Prostate gland (tissue), 2 donors: Measurements from ENCODE around the gene SLAMF6. TPM values are rescaled to one million over a fixed set of nuclear protein-coding genes. Genes with fewer than 3 reads are reported as not detected.
"Not testable (repeated sequence)": the region's sequence is repeated elsewhere in the genome, so short reads cannot be mapped to it uniquely, and the experiment has no call there.

Source experiments
- DNase-seq: peaks from one replicate; pipeline ENCODE4 v3.0.0-alpha.2; 2019; ENCODE audit warnings: low spot score
- H3K27ac ChIP-seq, 2 donors: fragments of 200-600 bp; sonication (generic); 2 replicates each; pipeline ENCODE4 v1.5.1; 2017 to 2019
- H3K27me3 ChIP-seq: fragments of 200-600 bp; sonication (generic); replicated peaks from 2 replicates; pipeline ENCODE4 v1.5.1; 2019; ENCODE audit not compliant: insufficient read depth
- H3K36me3 ChIP-seq, 2 donors: fragments of 200-600 bp; sonication (generic); 1 replicate in 1 of 2; 2 replicates in 1 of 2; pipeline versions ENCODE4 v1.5.1 to v1.8.1; 2017 to 2019
- H3K4me1 ChIP-seq: fragments of 200-600 bp; sonication (generic); replicated peaks from 2 replicates; pipeline ENCODE4 v1.5.1; 2019
- H3K4me3 ChIP-seq, 2 donors: fragments of 200-600 bp; sonication (generic); 2 replicates each; pipeline ENCODE4 v1.5.1; 2017 to 2019
- H3K9me3 ChIP-seq: fragments of 200-600 bp; sonication (generic); 2 replicates; pipeline ENCODE4 v1.5.1; 2017
- POLR2A ChIP-seq: fragments of 450-650 bp; IDR thresholded peaks from one replicate; pipeline ENCODE4 v1.6.1; 2016; ENCODE audit warnings: antibody characterized with exemption, mild to moderate bottlenecking
- POLR2AphosphoS5 ChIP-seq: sonication (generic); formaldehyde crosslinking; IDR thresholded peaks from one replicate; pipeline ENCODE4 v1.6.1; 2017; ENCODE audit warnings: antibody characterized with exemption
- WGBS: methylation state at CpG from one replicate; pipeline ENCODE4 v1.1.5; 2018; 5-methylcytosine and 5-hydroxymethylcytosine counted together
- intact Hi-C: fragments of 100-400 bp; cut with DNase I; formaldehyde crosslinking; loops from one replicate; pipeline ENCODE4 v1.14.2; 2022
- total RNA-seq, 2 donors: library from RNA; depleted of rRNA; stranded (reverse); fragments of >200 nt; gene quantifications; one replicate each; pipeline ENCODE4 v1.1.0, GENCODE V29; 2016
- TF ChIP-seq, protein P1 (sequence below), 4 experiments: fragments of 200-600 bp in 2 of 4; fragments of 450-650 bp in 2 of 4; sonication (generic) in 2 of 4; IDR thresholded peaks; 1 replicate in 3 of 4; 2 replicates in 1 of 4; pipeline ENCODE4 v1.5.1; 2016 to 2019; ENCODE audit warnings: antibody characterized with exemption in 4 of 4, mild to moderate bottlenecking in 2 of 4, moderate library complexity in 2 of 4

SLAMF6 gene
- total RNA-seq, 2 donors from 2014 or later = 0.64 to 1.4 TPM

DNA sequence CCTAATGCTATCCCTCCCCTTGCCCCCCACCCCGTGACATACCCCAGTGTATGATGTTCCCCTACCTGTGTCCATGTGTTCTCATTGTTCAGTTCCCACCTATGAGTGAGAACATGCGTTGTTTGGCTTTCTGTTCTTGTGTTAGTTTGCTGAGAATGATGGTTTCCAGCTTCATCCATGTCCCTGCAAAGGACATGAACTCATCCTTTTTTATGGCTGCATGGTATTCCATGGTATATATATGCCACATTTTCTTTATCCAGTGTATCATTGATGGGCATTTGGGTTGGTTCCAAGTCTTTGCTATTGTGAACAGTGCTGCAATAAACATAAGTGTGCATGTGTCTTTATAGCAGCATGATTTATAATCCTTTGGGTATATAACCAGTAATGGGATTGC, 734 bp upstream of the SLAMF6 start:
- H3K4me3 ChIP-seq, DNase-seq, H3K36me3 ChIP-seq, H3K4me1 ChIP-seq, intact Hi-C loops, H3K9me3 ChIP-seq, H3K27me3 ChIP-seq, H3K27ac ChIP-seq: not testable (repeated sequence)
- WGBS = 90% methylated on average over 2 of the region's 2 CpGs

DNA sequence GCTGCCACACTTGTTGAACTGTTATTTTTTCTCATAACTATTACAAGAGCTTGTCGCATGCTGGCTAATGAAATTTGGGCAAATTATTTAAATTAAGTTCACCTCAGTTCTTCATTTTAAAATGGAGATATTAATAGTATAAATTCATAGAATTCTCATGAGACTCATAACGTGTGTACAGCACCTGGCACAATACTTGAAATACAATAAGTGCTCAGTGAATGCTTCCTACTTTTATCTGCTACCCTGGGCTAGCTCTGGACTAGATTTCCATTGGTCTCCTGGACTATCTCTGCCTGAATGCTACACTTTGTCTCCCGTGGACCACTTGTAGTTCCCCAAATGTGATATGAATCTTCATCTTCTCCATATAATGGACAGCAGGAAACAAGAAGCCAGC, 919 bp downstream of the SLAMF6 start:
- no peak for TF ChIP-seq POLR2A
- no peak for TF ChIP-seq POLR2AphosphoS5
- TF ChIP-seq, protein P1, sequence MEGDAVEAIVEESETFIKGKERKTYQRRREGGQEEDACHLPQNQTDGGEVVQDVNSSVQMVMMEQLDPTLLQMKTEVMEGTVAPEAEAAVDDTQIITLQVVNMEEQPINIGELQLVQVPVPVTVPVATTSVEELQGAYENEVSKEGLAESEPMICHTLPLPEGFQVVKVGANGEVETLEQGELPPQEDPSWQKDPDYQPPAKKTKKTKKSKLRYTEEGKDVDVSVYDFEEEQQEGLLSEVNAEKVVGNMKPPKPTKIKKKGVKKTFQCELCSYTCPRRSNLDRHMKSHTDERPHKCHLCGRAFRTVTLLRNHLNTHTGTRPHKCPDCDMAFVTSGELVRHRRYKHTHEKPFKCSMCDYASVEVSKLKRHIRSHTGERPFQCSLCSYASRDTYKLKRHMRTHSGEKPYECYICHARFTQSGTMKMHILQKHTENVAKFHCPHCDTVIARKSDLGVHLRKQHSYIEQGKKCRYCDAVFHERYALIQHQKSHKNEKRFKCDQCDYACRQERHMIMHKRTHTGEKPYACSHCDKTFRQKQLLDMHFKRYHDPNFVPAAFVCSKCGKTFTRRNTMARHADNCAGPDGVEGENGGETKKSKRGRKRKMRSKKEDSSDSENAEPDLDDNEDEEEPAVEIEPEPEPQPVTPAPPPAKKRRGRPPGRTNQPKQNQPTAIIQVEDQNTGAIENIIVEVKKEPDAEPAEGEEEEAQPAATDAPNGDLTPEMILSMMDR (IDR thresholded peaks at IDR 0.05) = no peak
- WGBS = 54% methylated on average over 3 of the region's 3 CpGs
- no peaks in the 10 kb centered on the region for H3K27me3 ChIP-seq
- H3K4me3 ChIP-seq = no peak overlapping the region
- H3K4me1 ChIP-seq = no peaks in the 10 kb centered on the region
- no peaks in the 10 kb centered on the region for H3K9me3 ChIP-seq
- intact Hi-C loops = no loop called here
- no peaks in the 10 kb centered on the region for H3K36me3 ChIP-seq
- DNase-seq = no peak
- H3K27ac ChIP-seq = no peak overlapping the region

DNA sequence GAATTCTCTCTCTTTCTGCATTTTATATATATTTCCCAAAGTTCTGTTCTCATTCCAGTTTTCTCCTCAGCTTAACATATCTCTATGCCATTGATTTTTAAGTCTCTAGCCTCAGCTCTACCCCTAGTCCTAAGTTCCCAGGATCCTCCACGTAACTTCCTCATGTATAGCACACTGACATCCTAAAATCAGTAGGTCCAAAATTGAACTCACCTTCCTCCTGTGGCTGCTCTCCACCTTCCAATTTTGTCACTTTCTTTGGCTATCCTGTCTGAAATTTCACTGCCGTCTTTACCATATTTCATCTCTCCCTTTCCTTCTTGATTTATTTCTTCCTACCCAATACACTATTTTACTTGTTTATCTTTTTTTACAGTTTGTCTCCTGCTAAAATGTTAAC, 1.5 kb downstream of the SLAMF6 start:
- H3K9me3 ChIP-seq = no peaks in the 10 kb centered on the region
- H3K4me3 ChIP-seq = no peak overlapping the region
- WGBS = 65% methylated on average over 2 of the region's 2 CpGs
- no peak overlapping the region for H3K27ac ChIP-seq
- H3K36me3 ChIP-seq = no peaks in the 10 kb centered on the region
- DNase-seq = no peak
- intact Hi-C loops = no loop called here
- H3K27me3 ChIP-seq = no peaks in the 10 kb centered on the region
- H3K4me1 ChIP-seq = no peaks in the 10 kb centered on the region
- TF ChIP-seq POLR2A (no peak), POLR2AphosphoS5 (no peak)
- TF ChIP-seq, protein P1 (IDR thresholded peaks at IDR 0.05) = no peak

DNA sequence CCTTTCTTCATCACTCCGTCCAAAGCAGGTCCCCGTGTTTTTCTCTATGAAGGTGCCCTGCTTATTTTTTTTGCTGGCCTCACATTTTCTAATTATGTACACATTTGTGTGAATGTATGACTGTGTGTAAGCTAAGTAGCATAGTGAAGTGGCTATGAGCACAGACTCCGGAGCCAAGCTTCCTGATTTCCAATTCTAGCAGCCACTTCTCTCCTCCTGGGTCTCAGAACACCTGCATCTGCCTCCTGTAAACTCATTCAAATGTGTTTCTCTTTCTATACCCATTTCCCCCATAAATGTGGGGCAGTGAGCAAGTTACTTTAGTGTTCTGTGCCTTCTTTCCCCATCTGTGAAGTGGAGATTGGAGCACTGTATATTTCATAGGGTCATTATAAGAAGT, 2.1 kb downstream of the SLAMF6 start:
- WGBS = 52% methylated on average over 3 of the region's 3 CpGs
- H3K27me3 ChIP-seq = no peaks in the 10 kb centered on the region
- H3K36me3 ChIP-seq = no peaks in the 10 kb centered on the region
- DNase-seq = no peak
- no peak overlapping the region for H3K4me3 ChIP-seq
- H3K9me3 ChIP-seq = no peaks in the 10 kb centered on the region
- no peaks in the 10 kb centered on the region for H3K4me1 ChIP-seq
- intact Hi-C loops = no loop called here
- TF ChIP-seq, protein P1 (IDR thresholded peaks at IDR 0.05) = no peak
- no peak for TF ChIP-seq POLR2A
- TF ChIP-seq POLR2AphosphoS5 = no peak
- H3K27ac ChIP-seq = no peak overlapping the region

DNA sequence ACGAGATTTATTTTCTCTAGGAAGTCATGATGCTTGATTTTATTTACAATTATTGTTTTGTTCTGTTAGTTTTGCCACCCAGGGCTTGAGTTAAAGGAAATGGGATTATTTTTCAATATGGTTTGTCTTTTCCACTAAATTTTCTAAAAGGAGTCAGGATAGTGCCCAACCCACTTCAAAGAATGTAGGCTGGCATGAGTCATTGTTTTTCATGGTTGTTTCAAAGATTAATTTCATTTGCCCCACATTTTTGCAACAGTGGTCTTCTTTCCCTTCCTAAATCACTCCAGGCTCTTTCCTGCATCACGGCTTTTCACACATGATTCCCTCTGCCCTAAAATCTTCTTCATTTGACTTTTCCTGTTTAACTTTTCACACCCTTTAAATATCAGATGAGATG, 2.5 kb downstream of the SLAMF6 start:
- intact Hi-C loops = no loop called here
- Histone ChIP-seq H3K4me1 (no peaks in the 10 kb centered on the region), H3K27ac (no peak overlapping the region), H3K27me3 (no peaks in the 10 kb centered on the region), H3K9me3 (no peaks in the 10 kb centered on the region), H3K36me3 (no peaks in the 10 kb centered on the region), H3K4me3 (no peak overlapping the region)
- WGBS = 21% methylated on average over 2 of the region's 2 CpGs
- TF ChIP-seq POLR2A (no peak), POLR2AphosphoS5 (no peak)
- TF ChIP-seq, protein P1 (IDR thresholded peaks at IDR 0.05) = no peak
- DNase-seq = no peak
